Natural killer cell (primary cell): ENCODE measurements around the gene ARID1B. TPM values are rescaled to one million over a fixed set of nuclear protein-coding genes. Genes with fewer than 3 reads are reported as not detected.
A peak's percentile ranks its signal among the peaks of the same experiment; 100 is the strongest.

ENCODE experiments used
- ATAC-seq, 3 donors: fragments of 150-1000 bp in 2 of 3; fragments of 200-7000 bp in 1 of 3; cut with Tn5 transposase; 1 replicate in 1 of 3; 2 replicates in 2 of 3; pipeline ENCODE4 v1.10.0; 2021; ENCODE audit warnings: mild to moderate bottlenecking in 2 of 3, moderate library complexity in 2 of 3
- DNase-seq, 2 donors: peaks; one replicate each; pipeline versions ENCODE4 v3.0.0 to v3.0.0-alpha.2; 2013 to 2021; ENCODE audit warnings: mixed read lengths in 1 of 2
- H3K27ac ChIP-seq: one replicate; pipeline ENCODE4 v1.5.1; 2013; ENCODE audit warnings: mild to moderate bottlenecking, low read length
- H3K27me3 ChIP-seq: one replicate; pipeline ENCODE4 v1.6.1; 2013; ENCODE audit warnings: low read length; ENCODE audit not compliant: control insufficient read depth, insufficient read depth
- H3K36me3 ChIP-seq: one replicate; pipeline ENCODE4 v1.6.1; 2013; ENCODE audit warnings: low read length; ENCODE audit not compliant: control insufficient read depth, insufficient read depth
- H3K4me1 ChIP-seq: one replicate; pipeline ENCODE4 v1.6.1; 2013; ENCODE audit warnings: low read length; ENCODE audit not compliant: control insufficient read depth, insufficient read depth
- H3K4me3 ChIP-seq: one replicate; pipeline ENCODE4 v1.5.1; 2013; ENCODE audit warnings: low read length
- H3K9me3 ChIP-seq: one replicate; pipeline ENCODE4 v1.6.1; 2013; ENCODE audit warnings: low read length; ENCODE audit not compliant: control insufficient read depth, insufficient read depth
- H3K27ac Mint-ChIP-seq, 2 donors: one replicate each; pipeline ENCODE4 v1.8.0; 2022; ENCODE audit warnings: mild to moderate bottlenecking in 2 of 2, mixed read lengths in 2 of 2, moderate library complexity in 1 of 2
- H3K27me3 Mint-ChIP-seq, 2 donors: one replicate each; pipeline ENCODE4 v1.8.0; 2022; ENCODE audit warnings: low read depth in 2 of 2, mixed read lengths in 2 of 2
- H3K36me3 Mint-ChIP-seq: one replicate; pipeline ENCODE4 v1.8.0; 2022; ENCODE audit warnings: mixed read lengths
- H3K4me1 Mint-ChIP-seq, 2 donors: one replicate each; pipeline ENCODE4 v1.8.0; 2022; ENCODE audit warnings: mixed read lengths in 2 of 2
- H3K4me3 Mint-ChIP-seq: one replicate; pipeline ENCODE4 v1.8.0; 2022; ENCODE audit warnings: mild to moderate bottlenecking, moderate library complexity, mixed read lengths
- H3K9me3 Mint-ChIP-seq, 2 donors: one replicate each; pipeline ENCODE4 v1.8.0; 2022; ENCODE audit warnings: mixed read lengths in 2 of 2
- CTCF ChIP-seq: fragments of 200-600 bp; IDR thresholded peaks from one replicate; pipeline ENCODE4 v1.8.0; 2022; ENCODE audit warnings: antibody characterized with exemption
- WGBS: methylation state at CpG from one replicate; pipeline ENCODE4 v1.1.7; 2013; ENCODE audit warnings: missing lambda C conversion rate; ENCODE audit not compliant: insufficient coverage; 5-methylcytosine and 5-hydroxymethylcytosine counted together
- intact Hi-C: fragments of 100-400 bp; cut with micrococcal nuclease; formaldehyde crosslinking; loops from one replicate; pipeline ENCODE4 v1.14.2; 2022
- total RNA-seq, 4 donors: library from RNA; stranded (reverse); fragments of 120-200 nt in 1 of 4; gene quantifications; one replicate each; pipeline versions ENCODE4 v1.2.3 to v1.2.4, GENCODE V29; 2013 to 2022

The ARID1B gene
- total RNA-seq, 3 donors from 2014 or later (not counting 1 experiment from before 2014, with no cell fraction given) = 180 to 201 (median 189) TPM

GRCh38 chr6:157219201-157220200, 442.3 kb downstream of the ARID1B start:
- Mint-ChIP-seq H3K4me3 (no peak overlapping the region), H3K4me1 (peaks cover 16 to 29% of the 10 kb centered on the region in 2 donors), H3K27ac (no peak overlapping the region), H3K36me3 (no peaks in the 10 kb centered on the region), H3K27me3 (peaks cover 10 to 15% of the 10 kb centered on the region in 2 donors), H3K9me3 (no peaks in the 10 kb centered on the region)
- peaks cover 2% of the 10 kb centered on the region for H3K27me3 ChIP-seq
- WGBS = 90% methylated on average over 17 of the region's 18 CpGs
- H3K4me3 ChIP-seq = no peak overlapping the region
- TF ChIP-seq CTCF = no peak
- no peaks in the 10 kb centered on the region for H3K36me3 ChIP-seq
- H3K9me3 ChIP-seq = no peaks in the 10 kb centered on the region
- H3K27ac ChIP-seq = no peak overlapping the region
- DNase-seq = no peak
- H3K4me1 ChIP-seq = peaks cover 36% of the 10 kb centered on the region
- ATAC-seq = no peak
- intact Hi-C loops = no loop called here

GRCh38 chr6:157220485-157220884, 443.3 kb downstream of the ARID1B start:
- Histone ChIP-seq H3K36me3 (no peaks in the 10 kb centered on the region), H3K27ac (no peak overlapping the region), H3K9me3 (no peaks in the 10 kb centered on the region), H3K4me3 (peak overlapping the region; percentile 40), H3K27me3 (peaks cover 2% of the 10 kb centered on the region), H3K4me1 (peaks cover 36% of the 10 kb centered on the region)
- Mint-ChIP-seq H3K4me1 (peaks cover 16 to 29% of the 10 kb centered on the region in 2 donors), H3K9me3 (no peaks in the 10 kb centered on the region), H3K27me3 (peaks cover 10 to 15% of the 10 kb centered on the region in 2 donors), H3K4me3 (peak overlapping the region; percentile 78), H3K36me3 (no peaks in the 10 kb centered on the region), H3K27ac (peak overlapping the region in 1 of 2 donors; percentile 69)
- no peak for DNase-seq
- no peak for ATAC-seq
- intact Hi-C loops = no loop called here
- 50% methylated on average over 1 of the region's 1 CpG for WGBS
- TF ChIP-seq CTCF = no peak

GRCh38 chr6:157221049-157221816, 444.1 kb downstream of the ARID1B start:
- WGBS = 23% methylated on average over 41 of the region's 41 CpGs
- intact Hi-C loops = no loop called here
- Mint-ChIP-seq H3K4me1 (peaks cover 16 to 29% of the 10 kb centered on the region in 2 donors), H3K9me3 (no peaks in the 10 kb centered on the region), H3K4me3 (peak overlapping the region; percentile 78), H3K27ac (peak overlapping the region; percentile 43 to 69), H3K36me3 (no peaks in the 10 kb centered on the region), H3K27me3 (peaks cover 10 to 15% of the 10 kb centered on the region in 2 donors)
- H3K27me3 ChIP-seq = peaks cover 2% of the 10 kb centered on the region
- H3K4me1 ChIP-seq = peaks cover 36% of the 10 kb centered on the region
- no peaks in the 10 kb centered on the region for H3K9me3 ChIP-seq
- H3K36me3 ChIP-seq = no peaks in the 10 kb centered on the region
- peak; percentile 83 to 94 (median 91) for ATAC-seq
- TF ChIP-seq CTCF = no peak
- peak overlapping the region; percentile 40 for H3K4me3 ChIP-seq
- no peak overlapping the region for H3K27ac ChIP-seq
- DNase-seq = peak; percentile 79 to 89
